Medulla oblongata (tissue), 1 donor: ENCODE data around the gene PLEKHA8.
A peak's percentile ranks its signal among the peaks of the same experiment; 100 is the strongest.

Source experiments
- DNase-seq: peaks from one replicate; pipeline ENCODE4 v3.0.0-alpha.2; 2015; ENCODE audit errors: extremely low spot score

The PLEKHA8 gene

DNA sequence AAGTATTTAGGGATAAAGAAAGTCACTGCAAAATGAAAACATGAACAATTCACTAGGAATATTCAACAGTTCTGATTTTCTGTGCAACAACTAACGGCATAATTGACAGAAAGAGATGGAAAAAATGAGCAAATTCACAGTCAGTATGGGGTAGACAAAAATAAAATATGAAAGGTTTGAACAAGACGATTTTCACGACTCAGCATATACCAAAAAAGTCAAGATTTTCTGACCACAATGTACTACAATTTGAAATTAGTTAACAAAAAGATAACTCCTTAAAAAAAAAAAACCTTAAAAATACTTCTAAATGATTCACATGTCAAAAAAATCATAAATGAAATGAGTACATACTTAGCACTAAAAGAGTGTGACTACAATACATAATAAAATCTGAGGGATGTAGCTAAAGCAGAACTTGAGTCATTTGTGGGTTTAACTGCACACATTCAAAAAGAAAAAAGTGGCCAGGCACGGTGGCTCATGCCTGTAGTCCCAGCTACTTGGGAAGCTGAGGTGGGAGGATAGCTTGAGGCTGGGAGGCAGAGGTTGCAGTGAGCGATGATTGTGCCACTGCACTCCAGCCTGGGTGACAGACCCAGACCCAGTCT, 84.0 kb downstream of the PLEKHA8 start:
- DNase-seq: no peak

GRCh38 chr7:30113144-30113543, 84.9 kb downstream of the PLEKHA8 start:
- DNase-seq: no peak

- DNase-seq: no peak
These were observed 86.5 kb downstream of the PLEKHA8 start for GRCh38 chr7:30114536-30115238.

- no peak for DNase-seq
These were observed 87.6 kb downstream of the PLEKHA8 start for GRCh38 chr7:30115709-30116297.

GRCh38 chr7:30116771-30117170, 88.6 kb downstream of the PLEKHA8 start:
- no peak for DNase-seq

DNA sequence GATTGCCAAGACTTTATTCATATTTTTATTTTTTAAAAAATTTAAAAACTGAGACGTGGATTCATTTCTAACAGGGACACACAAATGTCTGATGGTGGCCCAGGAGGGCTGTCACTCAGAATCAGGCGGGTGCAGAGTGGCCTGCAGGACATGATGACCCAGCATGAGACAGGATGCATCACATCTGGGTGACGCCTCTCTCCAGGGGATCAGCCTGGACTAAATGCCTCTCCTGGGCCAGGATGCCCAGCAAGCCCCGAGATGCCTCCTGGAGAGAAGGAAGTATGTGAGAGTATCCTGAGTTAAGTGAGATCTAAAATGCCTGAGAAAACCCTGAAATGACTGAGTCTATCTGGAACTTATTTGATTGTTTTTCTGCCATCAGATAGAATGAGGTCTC, 89.7 kb downstream of the PLEKHA8 start:
- DNase-seq: no peak

DNA sequence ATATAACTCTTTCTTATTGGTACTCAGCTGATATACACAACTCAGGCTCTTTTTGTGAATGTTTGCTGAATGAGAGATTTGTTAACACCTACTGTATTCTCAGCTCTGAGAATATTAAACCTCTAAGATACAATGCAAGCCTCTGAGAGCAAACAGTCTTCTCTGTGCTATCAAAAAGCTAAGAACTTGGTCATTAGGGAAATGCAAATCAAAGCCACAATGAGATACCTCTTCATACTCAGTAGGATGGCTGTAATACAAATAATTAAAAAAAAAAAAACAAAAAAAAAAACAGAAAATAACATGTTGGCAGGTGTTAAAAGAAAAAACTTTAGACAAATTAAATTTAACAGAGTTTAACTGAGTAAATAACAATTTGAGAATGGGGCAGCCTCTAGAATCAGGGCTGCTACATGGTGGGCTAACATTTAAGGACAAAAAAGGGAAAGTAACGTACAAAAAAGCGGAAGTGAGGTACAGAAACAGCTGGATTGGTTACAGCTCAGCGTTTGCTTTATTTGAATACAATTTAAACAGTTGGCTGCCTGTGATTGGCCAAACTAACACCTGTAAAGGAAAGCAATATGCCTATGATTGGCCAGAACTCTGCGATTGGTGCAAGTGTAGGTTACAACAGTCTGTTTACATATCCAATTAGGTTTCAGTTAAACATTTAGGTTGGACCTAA, 91.8 kb downstream of the PLEKHA8 start:
- DNase-seq: no peak

DNA sequence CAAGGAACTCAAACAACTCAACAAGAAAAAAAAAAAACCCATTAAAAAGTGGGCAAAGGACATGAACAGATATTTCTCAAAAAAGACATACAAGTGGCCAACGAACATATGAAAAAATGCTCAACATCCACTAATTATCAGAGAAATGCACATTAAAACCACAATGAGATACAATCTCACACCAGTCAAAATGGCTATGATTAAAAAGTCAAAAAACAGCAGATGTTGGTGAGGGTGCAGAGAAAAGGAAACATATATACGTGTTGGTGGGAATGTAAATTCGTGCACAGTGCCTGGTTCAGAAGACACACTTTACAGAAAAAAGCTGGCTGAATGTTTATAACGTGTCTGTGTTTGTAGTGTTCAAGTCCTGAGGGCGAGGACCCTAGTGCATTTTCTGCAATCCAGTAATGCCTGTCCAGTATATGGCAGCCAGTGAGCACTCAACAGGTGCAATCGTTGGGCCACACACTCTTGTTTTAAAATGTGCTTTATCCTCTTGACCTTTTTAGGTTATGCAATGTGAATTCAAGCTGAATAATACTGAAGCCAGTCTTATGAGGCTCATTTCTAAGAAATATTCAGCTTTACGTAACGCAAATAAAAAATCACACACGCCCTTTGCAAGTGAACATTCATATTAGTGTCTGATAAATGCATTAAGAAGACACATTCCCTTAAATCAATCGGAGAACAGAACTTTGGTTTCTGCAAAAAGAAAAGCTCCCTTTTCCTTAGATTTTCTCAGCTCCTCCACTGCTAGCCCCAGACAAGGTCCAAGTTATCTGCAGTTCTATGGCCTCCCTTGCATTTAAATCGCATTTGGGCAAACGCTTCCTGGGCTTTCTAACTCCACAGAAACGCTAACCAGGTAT, 105.8 kb downstream of the PLEKHA8 start:
- no peak for DNase-seq

- DNase-seq: peak; percentile 88
These were observed 106.5 kb downstream of the PLEKHA8 start, which contains the start of gene MTURN for GRCh38 chr7:30134611-30135300. Gene MTURN, plus strand, starts transcription at chr7:30134986. Its CDS starts 151 bp downstream, at chr7:30135137.

GRCh38 chr7:30135301-30136116, 107.3 kb downstream of the PLEKHA8 start:
- DNase-seq: peak; percentile 81

DNA sequence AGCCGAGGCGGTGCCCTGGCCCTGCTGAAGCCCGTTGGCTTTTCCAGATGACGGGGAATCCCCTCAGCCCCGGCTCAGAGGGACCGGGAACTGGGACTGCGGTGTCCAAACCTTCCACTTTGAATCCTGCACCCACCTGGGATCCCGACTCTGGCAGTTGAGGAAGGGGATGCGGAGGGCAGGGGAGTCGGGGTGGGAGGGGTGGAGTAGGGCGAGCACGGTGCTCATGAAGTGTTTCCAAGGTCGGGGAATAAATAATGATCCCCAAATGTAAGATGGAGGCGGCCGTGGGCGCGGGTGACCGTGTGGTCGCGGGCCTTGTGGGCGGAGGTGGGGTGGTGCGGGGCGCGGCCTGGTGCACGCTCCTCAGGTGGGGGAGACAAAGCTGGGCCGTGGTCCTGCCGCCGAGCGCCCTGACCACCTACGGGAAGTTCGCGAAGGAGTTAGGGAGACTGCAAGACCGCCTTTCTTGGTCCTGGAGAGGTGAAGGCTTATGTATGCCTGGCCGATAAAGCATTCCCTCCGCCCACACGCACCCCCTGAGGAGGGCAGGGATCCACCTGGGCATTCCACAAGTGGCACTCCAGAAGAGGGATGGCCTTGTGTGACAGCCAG, 108.0 kb downstream of the PLEKHA8 start:
- DNase-seq: no peak

- no peak for DNase-seq
These were observed 108.7 kb downstream of the PLEKHA8 start for GRCh38 chr7:30136743-30137485.

GRCh38 chr7:30139836-30140384, 111.7 kb downstream of the PLEKHA8 start:
- DNase-seq: no peak

- no peak for DNase-seq
These were observed 112.2 kb downstream of the PLEKHA8 start for GRCh38 chr7:30140456-30140855.

GRCh38 chr7:30142710-30143109, 114.5 kb downstream of the PLEKHA8 start:
- DNase-seq: no peak

- DNase-seq: no peak
These were observed 115.6 kb downstream of the PLEKHA8 start for GRCh38 chr7:30143748-30144251.

- DNase-seq: no peak
These were observed 116.6 kb downstream of the PLEKHA8 start for GRCh38 chr7:30144657-30145306.
